Stimulated activated CD4-positive, alpha-beta T cell treated with anti-CD3 and anti-CD28 coated beads, Interleukin-4, amount 100 ng/mL, for 48 hours (primary cell): ENCODE measurements around the gene STK39.
"Not testable (repeated sequence)": the region's sequence is repeated elsewhere in the genome, so short reads cannot be mapped to it uniquely, and the experiment has no call there.

ENCODE experiments used
- DNase-seq, 2 donors: peaks; one replicate each; pipeline ENCODE4 v3.0.0-alpha.2; 2020; ENCODE audit warnings: low read depth in 2 of 2

The STK39 gene

GRCh38 chr2:168137510-168138180 lies 109.8 kb downstream of the STK39 start:
- DNase-seq, result no peak

DNA sequence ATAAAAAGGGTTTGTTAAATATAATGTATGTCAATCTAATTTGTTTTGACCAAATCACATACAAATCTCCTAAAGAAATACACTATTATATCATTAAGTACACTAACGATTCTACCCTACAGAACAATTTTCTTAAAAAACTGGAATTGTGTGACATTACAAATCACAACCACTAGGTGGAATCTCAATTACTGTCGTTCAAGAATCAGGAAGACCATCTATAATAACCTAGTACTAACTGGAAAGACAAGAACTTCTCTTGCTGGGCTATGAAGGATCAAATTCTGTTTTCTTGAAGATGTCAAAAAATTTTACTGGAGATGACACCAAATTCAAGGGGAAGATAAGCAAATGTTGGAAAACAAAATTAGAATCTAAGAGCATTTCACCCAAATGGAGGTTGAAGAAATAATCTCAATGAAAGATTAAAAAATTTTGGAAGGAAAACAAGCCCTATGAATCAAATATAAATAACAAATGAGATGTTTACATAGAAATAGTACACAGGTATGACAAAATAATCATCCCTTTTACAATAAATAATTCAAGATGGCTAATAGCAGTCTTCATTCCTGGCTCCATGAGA lies 110.9 kb downstream of the STK39 start:
- no peak for DNase-seq

- no peak for DNase-seq
These were observed 111.8 kb downstream of the STK39 start for GRCh38 chr2:168135630-168136029.

- DNase-seq, result no peak
These were observed 112.3 kb downstream of the STK39 start for GRCh38 chr2:168135121-168135520.

DNA sequence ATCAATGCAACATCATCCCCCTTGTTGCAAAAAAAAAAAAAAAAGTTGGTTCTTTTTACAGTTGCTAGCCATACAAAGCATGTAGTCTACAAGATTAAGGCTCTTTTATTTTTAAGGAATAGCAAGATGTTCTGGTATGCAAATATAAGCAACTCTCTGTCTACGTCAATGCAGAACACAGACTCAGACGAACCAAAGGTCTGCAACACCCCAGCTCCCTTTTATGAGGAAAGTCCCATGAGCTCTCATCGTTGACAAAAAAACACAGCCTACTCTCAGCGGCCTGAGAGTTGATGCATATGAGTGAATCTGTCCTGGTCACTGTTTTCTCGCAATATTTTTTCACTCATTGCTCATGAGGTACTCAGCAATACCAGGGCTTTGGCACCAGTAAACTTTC lies 112.9 kb downstream of the STK39 start:
- no peak for DNase-seq

DNA sequence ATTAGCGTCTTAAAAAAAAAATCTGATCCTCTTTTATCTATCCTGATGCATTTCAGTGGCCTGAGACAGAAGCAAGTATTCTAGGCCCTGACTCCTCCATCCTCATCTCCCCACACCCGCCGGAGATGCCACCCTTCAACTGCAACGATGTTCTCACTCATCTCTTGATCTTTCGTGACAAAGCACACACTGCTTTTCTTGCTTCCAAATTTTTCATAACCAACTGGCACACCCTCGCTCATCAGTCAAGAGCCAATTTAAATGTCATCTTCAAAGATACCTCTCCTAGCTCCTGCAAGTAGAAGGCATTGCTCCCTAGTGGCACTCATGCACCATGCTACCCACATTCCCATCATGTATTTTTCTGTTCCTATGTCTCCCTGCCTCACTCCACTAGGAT lies 115.0 kb downstream of the STK39 start:
- no peak for DNase-seq

DNA sequence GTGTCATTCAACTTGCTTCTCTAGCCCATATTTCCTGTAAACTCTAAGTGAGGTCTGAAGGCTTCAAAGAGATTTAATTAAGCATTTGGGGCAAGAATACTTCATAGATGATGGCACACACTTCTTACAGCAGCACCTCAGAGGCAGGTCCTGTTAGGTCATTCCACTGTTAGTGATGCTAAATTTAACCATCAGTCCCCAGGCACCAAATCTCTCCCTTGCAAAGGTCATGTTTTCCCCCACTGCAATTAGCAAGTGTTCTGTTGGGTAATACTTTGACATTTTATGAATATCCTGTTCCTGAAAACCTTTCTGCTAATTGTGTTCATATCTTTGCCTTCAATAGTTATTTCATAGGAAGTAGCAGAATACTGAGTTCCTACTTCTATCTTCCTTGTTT lies 117.0 kb downstream of the STK39 start:
- DNase-seq, result no peak

- DNase-seq, result no peak
These were observed 120.0 kb downstream of the STK39 start for GRCh38 chr2:168127371-168127770.

DNA sequence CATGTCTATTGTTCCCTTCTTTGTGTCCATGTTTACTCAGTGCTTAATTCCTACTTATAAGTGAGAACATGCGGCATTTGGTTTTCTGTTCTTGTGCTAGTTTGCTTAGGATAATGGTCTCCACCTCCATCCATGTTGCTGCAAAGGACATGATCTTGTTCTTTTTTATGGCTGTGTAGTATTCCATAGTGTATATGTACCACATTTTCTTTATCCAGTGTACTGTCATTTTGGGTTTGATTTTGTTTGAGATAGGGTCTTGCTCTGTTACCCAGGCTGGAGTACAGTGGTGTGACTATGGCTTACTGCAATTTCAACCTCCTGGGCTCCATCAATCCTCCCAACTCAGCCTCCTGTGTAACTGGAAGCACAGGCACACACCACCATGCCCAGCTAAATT lies 125.2 kb downstream of the STK39 start:
- DNase-seq, result not testable (repeated sequence)

DNA sequence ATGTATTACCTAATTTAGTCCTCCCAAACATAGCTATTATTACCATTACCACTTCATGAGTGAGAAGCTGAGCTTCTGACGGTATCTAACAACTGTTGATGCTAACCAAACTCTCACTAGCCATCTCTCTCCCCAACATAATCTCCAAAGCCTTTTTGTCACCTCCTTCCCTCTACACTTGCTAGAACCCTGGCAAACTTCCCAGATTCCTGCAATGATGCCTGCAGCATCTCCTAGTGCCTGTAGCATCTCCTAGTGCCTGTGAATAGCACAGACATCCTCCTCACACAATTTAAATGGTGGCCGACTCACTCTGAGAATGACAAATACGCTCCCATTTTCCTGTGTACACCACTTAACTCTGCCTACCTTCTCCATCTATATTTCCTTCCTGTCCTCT lies 126.7 kb downstream of the STK39 start:
- DNase-seq, result no peak

DNA sequence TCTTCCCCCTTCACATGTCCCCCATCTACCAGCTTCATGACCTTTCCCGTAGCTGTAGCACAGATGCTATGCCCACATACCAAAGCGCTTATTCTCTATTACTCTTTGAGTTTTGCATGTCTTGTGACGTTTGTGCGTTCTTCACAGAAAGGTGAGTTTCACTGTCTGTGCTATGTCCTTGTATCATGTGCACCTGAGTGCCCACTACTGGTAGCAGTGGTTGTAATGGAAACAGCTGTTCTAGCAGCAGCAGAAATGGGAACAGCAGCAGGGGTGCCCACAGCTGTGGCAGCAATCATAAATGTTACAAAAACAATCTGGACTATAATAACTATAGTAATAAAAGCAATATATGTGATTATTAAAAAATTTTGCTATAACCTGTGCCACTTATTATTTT lies 127.1 kb downstream of the STK39 start:
- DNase-seq, result no peak

- peak in 1 of 2 donors; percentile 2 for DNase-seq
These were observed 127.8 kb downstream of the STK39 start for GRCh38 chr2:168119515-168120141.

- no peak for DNase-seq
These were observed 128.5 kb downstream of the STK39 start for GRCh38 chr2:168118733-168119514.

DNA sequence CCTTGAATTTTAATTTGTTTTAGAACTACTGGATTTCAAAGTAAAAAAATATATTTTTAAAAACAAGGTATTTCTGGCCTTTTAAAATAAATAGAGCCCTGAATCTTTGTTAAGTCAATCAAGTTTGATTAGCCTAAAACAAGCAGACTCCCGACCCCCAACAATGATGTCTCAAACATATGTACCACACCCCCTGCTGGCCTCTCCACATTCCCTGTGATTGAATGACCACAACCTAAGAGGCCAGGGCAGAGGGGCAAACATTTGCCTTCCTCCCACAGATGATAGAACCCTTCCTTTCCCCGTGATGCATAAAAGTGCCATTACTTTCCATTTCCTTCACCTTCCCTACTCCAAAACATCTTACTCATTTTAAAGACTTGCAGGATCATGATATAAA lies 130.9 kb downstream of the STK39 start:
- DNase-seq, result no peak

DNA sequence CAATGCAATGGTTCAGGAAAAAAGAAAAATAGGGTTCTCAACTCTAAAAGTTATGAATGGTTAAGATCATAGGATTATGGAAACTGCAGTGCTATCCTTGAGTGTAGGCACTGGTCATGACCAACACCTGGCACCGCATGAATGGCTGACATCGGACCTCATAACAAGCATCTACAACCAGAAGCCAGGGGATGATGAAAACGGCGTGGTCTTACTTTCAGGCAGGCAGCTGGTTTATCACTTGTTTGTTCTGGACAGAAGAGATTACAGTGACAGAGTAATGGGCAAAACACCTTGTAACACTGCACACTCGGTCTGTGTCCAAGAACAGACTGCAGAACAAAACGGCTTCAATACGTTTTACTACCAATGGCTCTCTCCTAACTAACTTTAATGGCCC lies 132.8 kb downstream of the STK39 start:
- no peak for DNase-seq

DNA sequence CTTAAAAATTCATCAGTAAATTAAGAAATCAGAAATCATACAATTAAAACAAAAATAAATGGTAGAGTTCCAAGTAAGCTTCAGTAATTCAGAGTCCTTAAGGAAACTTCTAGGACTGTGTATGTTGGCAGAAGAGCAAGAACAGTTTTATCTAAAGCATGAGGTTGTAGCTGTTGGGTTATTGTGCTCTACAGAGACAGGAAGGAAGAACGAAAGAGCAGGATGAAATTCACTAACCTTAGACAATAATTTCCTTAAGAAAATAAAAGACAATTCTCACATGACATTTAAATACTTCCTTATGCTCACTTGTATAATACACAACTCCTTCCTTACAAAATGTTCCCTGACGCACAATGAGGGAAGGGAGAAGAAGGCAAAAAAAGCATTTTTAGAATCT lies 133.4 kb downstream of the STK39 start:
- DNase-seq, result no peak

DNA sequence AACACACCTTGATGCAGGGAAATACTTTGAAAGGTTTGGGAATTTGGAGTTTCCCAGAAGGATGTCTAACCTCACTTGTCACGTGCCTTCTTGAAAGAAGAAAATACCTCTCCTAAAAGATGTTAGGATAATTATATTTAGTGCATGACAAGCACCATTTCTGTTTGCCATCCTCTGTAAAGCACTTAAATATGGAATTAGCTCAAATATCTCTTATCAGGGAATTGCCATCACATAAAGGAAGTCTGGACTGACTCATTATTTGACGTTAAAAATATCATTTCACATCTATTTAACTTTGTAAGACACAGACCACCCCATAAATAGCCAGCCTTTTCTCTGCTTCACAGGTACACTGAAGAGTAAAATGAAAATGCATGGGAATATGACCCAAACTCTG lies 140.1 kb downstream of the STK39 start:
- DNase-seq, result no peak

DNA sequence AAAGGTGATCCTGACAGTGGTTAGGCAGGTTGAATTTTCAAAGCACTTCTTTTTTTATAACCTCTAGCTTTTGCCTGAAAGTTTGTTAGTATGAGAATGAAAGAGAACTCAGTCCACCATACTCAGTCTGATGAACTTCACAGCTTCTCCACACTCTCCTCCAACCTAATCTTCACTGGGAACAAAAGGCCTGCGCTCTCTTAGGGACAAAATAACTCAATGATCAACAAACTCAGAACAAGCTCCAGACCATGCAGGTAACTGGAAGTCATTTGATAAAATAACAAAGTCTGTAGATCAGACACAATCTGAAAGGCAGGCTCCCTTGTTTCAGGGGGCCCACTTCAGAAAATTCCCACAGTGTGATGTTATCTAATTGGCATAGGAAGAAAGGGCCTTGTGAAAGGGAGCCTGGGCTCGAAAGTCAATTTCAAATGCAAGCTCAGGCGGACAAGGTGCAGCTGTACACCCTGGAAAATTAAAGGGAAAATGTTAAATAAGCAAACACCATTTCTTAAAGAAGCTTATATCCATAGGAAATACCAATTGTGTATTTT lies 142.2 kb downstream of the STK39 start:
- DNase-seq, result no peak

GRCh38 chr2:168097431-168097830 lies 150.0 kb downstream of the STK39 start:
- DNase-seq, result no peak

GRCh38 chr2:168096158-168096557 lies 151.2 kb downstream of the STK39 start:
- DNase-seq, result no peak

GRCh38 chr2:168091986-168092385 lies 155.4 kb downstream of the STK39 start:
- DNase-seq, result no peak

- DNase-seq, result no peak
These were observed 156.8 kb downstream of the STK39 start for GRCh38 chr2:168090366-168091135.
